Naive thymus-derived CD4-positive, alpha-beta T cell (primary cell): ENCODE results near the gene CABLES2. TPM values are rescaled to one million over a fixed set of nuclear protein-coding genes. Genes with fewer than 3 reads are reported as not detected.

Source experiments
- ATAC-seq: fragments of 150-1000 bp; cut with Tn5 transposase; 2 replicates; pipeline ENCODE4 v1.10.0; 2021; ENCODE audit warnings: mild to moderate bottlenecking, moderate library complexity
- CTCF ChIA-PET: fragments of 350-600 bp; sonication (Branson Sonifier 250); formaldehyde crosslinking; loops from one replicate; lab custom pipeline; 2021; ENCODE audit warnings: antibody characterized with exemption; lab: Charles Lee
- POLR2A ChIA-PET: fragments of 350-600 bp; sonication (Branson Sonifier 250); formaldehyde crosslinking; loops from one replicate; lab custom pipeline; 2021; ENCODE audit warnings: antibody characterized with exemption, inconsistent platforms; lab: Charles Lee
- DNase-seq, 9 donors: peaks; one replicate each; pipeline versions ENCODE4 v3.0.0 to v3.0.0-alpha.2; 2020 to 2022; ENCODE audit warnings: mixed read lengths in 1 of 9
- H3K27ac ChIP-seq: one replicate; pipeline ENCODE4 v1.7.0; 2013; ENCODE audit warnings: mild to moderate bottlenecking, low read depth, low read length, moderate library complexity
- H3K27me3 ChIP-seq, 2 donors: one replicate each; pipeline ENCODE4 v1.7.0; 2013; ENCODE audit warnings: low read length in 2 of 2, mild to moderate bottlenecking in 2 of 2, moderate library complexity in 2 of 2; ENCODE audit not compliant: control insufficient read depth in 2 of 2, insufficient read depth in 2 of 2
- H3K36me3 ChIP-seq, 3 experiments: 1 replicate in 2 of 3; 2 replicates in 1 of 3; pipeline ENCODE4 v1.7.0; 2013; ENCODE audit warnings: low read length in 3 of 3, mild to moderate bottlenecking in 3 of 3, moderate library complexity in 1 of 3; ENCODE audit not compliant: insufficient read depth in 3 of 3, control insufficient read depth in 2 of 3
- H3K4me1 ChIP-seq, 2 donors: one replicate each; pipeline ENCODE4 v1.7.0; 2013; ENCODE audit warnings: low read length in 2 of 2, mild to moderate bottlenecking in 2 of 2, moderate library complexity in 1 of 2; ENCODE audit not compliant: control insufficient read depth in 2 of 2, insufficient read depth in 2 of 2
- H3K4me3 ChIP-seq: 2 replicates; pipeline ENCODE4 v1.7.0; 2013; ENCODE audit warnings: mild to moderate bottlenecking, low read length
- H3K9me3 ChIP-seq, 3 experiments: 1 replicate in 2 of 3; 2 replicates in 1 of 3; pipeline ENCODE4 v1.7.0; 2013; ENCODE audit warnings: low read length in 3 of 3; ENCODE audit not compliant: control insufficient read depth in 2 of 3
- H3K27ac Mint-ChIP-seq, 9 donors: one replicate each; pipeline ENCODE4 v1.8.0; 2020 to 2022; ENCODE audit warnings: mixed read lengths in 9 of 9, mild to moderate bottlenecking in 8 of 9, moderate library complexity in 5 of 9, inconsistent platforms in 2 of 9
- H3K27me3 Mint-ChIP-seq, 5 donors: one replicate each; pipeline ENCODE4 v1.8.0; 2021 to 2022; ENCODE audit warnings: mixed read lengths in 5 of 5, mild to moderate bottlenecking in 1 of 5
- H3K36me3 Mint-ChIP-seq, 5 donors: one replicate each; pipeline ENCODE4 v1.8.0; 2020 to 2022; ENCODE audit warnings: mixed read lengths in 5 of 5, mild to moderate bottlenecking in 3 of 5, inconsistent platforms in 1 of 5
- H3K4me1 Mint-ChIP-seq, 7 donors: one replicate each; pipeline ENCODE4 v1.8.0; 2020 to 2022; ENCODE audit warnings: mixed read lengths in 7 of 7, mild to moderate bottlenecking in 3 of 7, inconsistent platforms in 1 of 7
- H3K4me3 Mint-ChIP-seq, 10 donors: one replicate each; pipeline ENCODE4 v1.8.0; 2020 to 2022; ENCODE audit warnings: mild to moderate bottlenecking in 10 of 10, mixed read lengths in 10 of 10, moderate library complexity in 6 of 10, inconsistent platforms in 2 of 10
- H3K9me3 Mint-ChIP-seq, 11 donors: one replicate each; pipeline ENCODE4 v1.8.0; 2020 to 2022; ENCODE audit warnings: mixed read lengths in 11 of 11, mild to moderate bottlenecking in 4 of 11, inconsistent platforms in 1 of 11, moderate library complexity in 1 of 11
- intact Hi-C, 2 donors: fragments of 100-400 bp; cut with micrococcal nuclease; formaldehyde crosslinking; loops; one replicate each; pipeline ENCODE4 v1.15.1; 2023
- polyA plus RNA-seq, 2 donors: library from polyadenylated mRNA; unstranded; fragments of 300-500 nt; fragmentation: Illumina TruSeq; gene quantifications; one replicate each; pipeline ENCODE4 v1.2.3, GENCODE V29; 2021
- total RNA-seq, 6 experiments: library from RNA in 5 of 6; stranded (reverse) in 5 of 6; gene quantifications; 1 replicate in 5 of 6; 2 replicates in 1 of 6; pipeline ENCODE4 v1.2.3 and lab custom pipeline; 2021 to 2026

CABLES2 gene
- total and polyA plus RNA-seq, 7 experiments from 2014 or later = 0.61 to 16.7 (median 5.6) TPM

DNA sequence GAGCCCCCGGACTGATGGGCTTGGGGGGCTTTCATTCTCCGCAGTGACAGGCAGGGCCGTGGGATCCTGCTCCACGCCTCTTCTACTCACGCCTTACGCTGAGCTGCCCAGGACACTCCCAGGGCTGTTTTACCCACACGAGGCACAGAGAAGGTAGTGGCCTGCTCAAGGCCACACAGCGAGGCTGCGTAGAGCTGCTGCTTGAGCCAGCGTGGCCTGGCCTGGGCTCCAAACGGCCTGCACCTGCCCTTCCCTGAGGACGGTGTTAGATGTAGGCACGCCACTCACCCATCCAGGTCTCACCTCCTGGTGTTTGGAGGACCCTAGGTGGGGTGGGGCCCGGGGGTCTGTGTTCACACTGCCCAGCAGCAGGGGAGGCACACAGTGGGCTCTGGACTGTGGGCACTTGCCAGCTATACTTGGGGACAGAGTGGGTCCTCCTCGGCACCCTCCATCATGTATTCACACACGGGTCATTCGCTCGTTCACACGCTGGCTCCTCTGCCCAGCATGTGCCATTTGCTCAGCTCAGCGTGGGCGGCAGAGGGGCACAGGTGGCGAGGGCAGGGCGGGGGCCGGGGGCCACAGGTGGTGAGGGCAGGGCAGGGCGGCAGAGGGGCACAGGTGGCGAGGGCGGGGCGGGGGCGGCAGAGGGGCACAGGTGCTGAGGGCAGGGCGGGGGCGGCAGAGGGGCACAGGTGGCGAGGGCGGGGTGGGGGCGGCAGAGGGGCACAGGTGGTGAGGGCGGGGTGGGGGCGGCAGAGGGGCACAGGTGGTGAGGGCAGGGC is 38.7 kb upstream of the CABLES2 start:
- Mint-ChIP-seq H3K36me3 (no peaks in the 10 kb centered on the region), H3K4me3 (no peak overlapping the region), H3K27ac (no peak overlapping the region), H3K27me3 (peaks cover 0 to 16% (median 0%) of the 10 kb centered on the region in 5 donors), H3K9me3 (peaks cover 0 to 2% (median 0%) of the 10 kb centered on the region in 11 donors), H3K4me1 (no peaks in the 10 kb centered on the region)
- CTCF ChIA-PET = no interaction called here
- no peaks in the 10 kb centered on the region for H3K27me3 ChIP-seq
- H3K4me1 ChIP-seq = no peaks in the 10 kb centered on the region
- no peaks in the 10 kb centered on the region for H3K36me3 ChIP-seq
- H3K4me3 ChIP-seq = no peak overlapping the region
- H3K27ac ChIP-seq = no peak overlapping the region
- no peak for DNase-seq
- ATAC-seq = no peak
- intact Hi-C loops = no loop called here
- POLR2A ChIA-PET = interaction anchor here (0.7 kb wide), 1 partner anchor 1746 kb away, joined by 4 read pairs; no protein-coding TSS in a partner anchor
- H3K9me3 ChIP-seq = no peaks in the 10 kb centered on the region

DNA sequence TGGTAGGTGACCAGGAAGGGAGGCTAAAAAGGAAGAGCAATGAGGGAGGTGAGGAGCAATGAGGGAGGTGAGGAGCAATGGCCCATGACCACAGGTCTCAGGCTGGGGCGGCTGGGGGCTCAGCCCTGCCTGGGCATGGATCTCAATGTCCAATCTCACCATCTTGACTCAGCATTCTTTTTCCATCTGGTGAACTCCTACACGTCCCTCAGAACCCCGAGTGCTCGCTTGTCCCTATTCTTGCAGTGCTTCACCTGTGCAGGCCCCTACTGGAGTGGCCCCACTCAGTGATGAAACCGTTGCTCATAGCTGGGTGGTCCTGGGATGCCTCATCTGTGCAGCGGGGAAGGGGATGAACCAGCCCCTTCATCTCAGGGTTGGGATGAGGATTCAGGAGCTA is 37.2 kb upstream of the CABLES2 start:
- H3K36me3 ChIP-seq = no peaks in the 10 kb centered on the region
- no peak for ATAC-seq
- intact Hi-C loops = no loop called here
- ChIA-PET CTCF (no interaction called here), POLR2A (no interaction called here)
- H3K9me3 ChIP-seq = no peaks in the 10 kb centered on the region
- Mint-ChIP-seq H3K9me3 (peaks cover 0 to 2% (median 0%) of the 10 kb centered on the region in 11 donors), H3K4me3 (no peak overlapping the region), H3K36me3 (no peaks in the 10 kb centered on the region), H3K27me3 (peaks cover 0 to 11% (median 0%) of the 10 kb centered on the region in 5 donors), H3K4me1 (no peaks in the 10 kb centered on the region), H3K27ac (no peak overlapping the region)
- H3K27ac ChIP-seq = no peak overlapping the region
- H3K4me3 ChIP-seq = no peak overlapping the region
- no peaks in the 10 kb centered on the region for H3K4me1 ChIP-seq
- H3K27me3 ChIP-seq = no peaks in the 10 kb centered on the region
- no peak for DNase-seq

DNA sequence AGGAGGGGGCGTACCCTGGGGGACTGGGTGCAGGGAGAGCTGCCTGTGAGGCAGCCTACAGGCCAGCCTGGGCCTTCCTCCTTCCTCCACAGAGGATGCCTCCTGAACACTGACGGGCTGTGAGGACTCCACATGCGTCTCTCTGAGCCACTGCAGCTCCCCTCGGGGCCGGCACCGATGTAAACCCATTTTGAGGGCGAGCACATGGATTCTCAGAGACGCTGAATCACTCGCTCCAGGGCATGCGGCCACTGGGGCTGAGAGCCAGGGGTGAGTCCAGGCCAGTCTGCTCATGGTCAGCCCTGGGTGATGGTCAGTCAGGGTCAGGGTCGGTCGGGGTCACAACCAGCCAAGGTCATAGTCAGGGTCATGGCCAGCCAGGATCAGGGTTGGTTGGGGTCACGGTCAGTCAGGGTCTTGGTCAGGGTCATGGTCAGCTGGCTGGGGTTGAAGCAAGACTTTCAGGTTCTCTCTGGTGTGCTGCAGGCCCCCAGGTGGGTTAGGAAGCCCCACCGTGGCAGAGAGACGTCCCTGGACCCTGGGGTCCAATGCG is 35.0 kb upstream of the CABLES2 start:
- H3K4me1 Mint-ChIP-seq = no peaks in the 10 kb centered on the region
- ATAC-seq = no peak
- POLR2A ChIA-PET = no interaction called here

GRCh38 chr20:62439218-62439617 is 32.1 kb upstream of the CABLES2 start:
- DNase-seq (no peak), ATAC-seq (no peak)
- Histone ChIP-seq H3K27ac (no peak overlapping the region), H3K36me3 (no peaks in the 10 kb centered on the region), H3K4me3 (no peak overlapping the region), H3K27me3 (no peaks in the 10 kb centered on the region), H3K4me1 (no peaks in the 10 kb centered on the region), H3K9me3 (no peaks in the 10 kb centered on the region)
- H3K9me3 Mint-ChIP-seq = peaks cover 0 to 2% (median 0%) of the 10 kb centered on the region in 11 donors
- CTCF ChIA-PET = no interaction called here
- no peak overlapping the region for H3K27ac Mint-ChIP-seq
- intact Hi-C loops = no loop called here
- no peaks in the 10 kb centered on the region for H3K36me3 Mint-ChIP-seq
- no peaks in the 10 kb centered on the region for H3K4me1 Mint-ChIP-seq
- H3K4me3 Mint-ChIP-seq = no peak overlapping the region
- POLR2A ChIA-PET = interaction anchor here (0.6 kb wide), 1 partner anchor 52 kb away, joined by 4 read pairs; no protein-coding TSS in a partner anchor
- H3K27me3 Mint-ChIP-seq = peaks cover 8 to 42% (median 9%) of the 10 kb centered on the region in 5 donors

More for the DNA sequence above, 35.0 kb upstream of the CABLES2 start:
- Mint-ChIP-seq H3K36me3 (no peaks in the 10 kb centered on the region), H3K27me3 (peaks cover 0 to 26% (median 0%) of the 10 kb centered on the region in 5 donors), H3K27ac (no peak overlapping the region), H3K4me3 (no peak overlapping the region), H3K9me3 (peaks cover 0 to 2% (median 0%) of the 10 kb centered on the region in 11 donors)
- H3K4me3 ChIP-seq = no peak overlapping the region
- H3K27ac ChIP-seq = no peak overlapping the region
- H3K27me3 ChIP-seq = no peaks in the 10 kb centered on the region
- intact Hi-C loops = no loop called here
- H3K9me3 ChIP-seq = no peaks in the 10 kb centered on the region
- no peaks in the 10 kb centered on the region for H3K36me3 ChIP-seq
- no peaks in the 10 kb centered on the region for H3K4me1 ChIP-seq
- CTCF ChIA-PET = no interaction called here
- no peak for DNase-seq

DNA sequence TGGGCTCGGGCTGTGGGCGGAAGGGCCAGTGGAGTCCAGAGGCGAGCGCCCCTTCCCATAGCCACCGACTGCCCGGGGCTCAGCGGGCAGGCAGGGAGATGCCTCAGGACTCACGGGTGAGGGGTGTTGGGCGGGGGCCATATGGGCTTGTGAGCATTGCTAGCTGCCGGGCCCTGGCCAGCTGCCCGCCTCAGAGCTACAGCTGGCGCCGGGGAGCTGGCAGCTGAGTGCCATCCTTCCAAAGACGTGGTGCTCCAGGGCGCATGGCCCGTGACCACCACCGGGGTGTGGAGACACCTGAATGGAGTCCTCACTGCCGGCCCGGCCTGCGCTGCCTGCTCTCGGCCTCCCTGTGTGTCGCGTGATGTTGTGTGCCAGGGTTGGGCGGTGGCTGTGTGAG is 30.8 kb upstream of the CABLES2 start:
- Histone ChIP-seq H3K9me3 (no peaks in the 10 kb centered on the region), H3K27me3 (no peaks in the 10 kb centered on the region), H3K4me1 (no peaks in the 10 kb centered on the region), H3K4me3 (no peak overlapping the region), H3K27ac (no peak overlapping the region), H3K36me3 (no peaks in the 10 kb centered on the region)
- no peak overlapping the region for H3K4me3 Mint-ChIP-seq
- DNase-seq (no peak), ATAC-seq (no peak)
- H3K4me1 Mint-ChIP-seq = no peaks in the 10 kb centered on the region
- peaks cover 0 to 2% (median 0%) of the 10 kb centered on the region in 11 donors for H3K9me3 Mint-ChIP-seq
- ChIA-PET CTCF (no interaction called here), POLR2A (no interaction called here)
- H3K27me3 Mint-ChIP-seq = peaks cover 14 to 44% (median 16%) of the 10 kb centered on the region in 5 donors
- H3K27ac Mint-ChIP-seq = no peak overlapping the region
- no peaks in the 10 kb centered on the region for H3K36me3 Mint-ChIP-seq
- intact Hi-C loops = no loop called here

- H3K4me3 Mint-ChIP-seq = no peak overlapping the region
- Histone ChIP-seq H3K27me3 (no peaks in the 10 kb centered on the region), H3K36me3 (no peaks in the 10 kb centered on the region), H3K27ac (no peak overlapping the region), H3K4me1 (no peaks in the 10 kb centered on the region), H3K4me3 (no peak overlapping the region), H3K9me3 (no peaks in the 10 kb centered on the region)
- CTCF ChIA-PET = no interaction called here
- no peak for ATAC-seq
- no peaks in the 10 kb centered on the region for H3K36me3 Mint-ChIP-seq
- intact Hi-C loops = no loop called here
- H3K9me3 Mint-ChIP-seq = no peaks in the 10 kb centered on the region
- H3K4me1 Mint-ChIP-seq = no peaks in the 10 kb centered on the region
- no peak for DNase-seq
- POLR2A ChIA-PET = no interaction called here
- peaks cover 14 to 44% (median 16%) of the 10 kb centered on the region in 5 donors for H3K27me3 Mint-ChIP-seq
- no peak overlapping the region for H3K27ac Mint-ChIP-seq
Observed at GRCh38 chr20:62437496-62437895, 30.4 kb upstream of the CABLES2 start.
